Pulmonary artery endothelial cell (primary cell): ENCODE data around the gene RAB28. TPM values are rescaled to one million over a fixed set of nuclear protein-coding genes. Genes with fewer than 3 reads are reported as not detected.

Experiments
- DNase-seq: peaks from one replicate; pipeline ENCODE4 v3.0.0-alpha.2; 2011; ENCODE audit warnings: low read depth, low spot score
- total RNA-seq: library from RNA; depleted of rRNA; stranded (reverse); fragments of >200 nt; gene quantifications from 2 replicates; pipeline ENCODE4 v1.2.3, GENCODE V29; 2014

RAB28 gene
- total RNA-seq, 1 donor from 2014 or later = 12.7 TPM

GRCh38 chr4:13511101-13511500 is 27.0 kb upstream of the RAB28 start:
- no peak for DNase-seq

GRCh38 chr4:13509442-13509841 is 25.3 kb upstream of the RAB28 start:
- DNase-seq = no peak

- DNase-seq = no peak
Observed at GRCh38 chr4:13504374-13504773, 20.2 kb upstream of the RAB28 start.

DNA sequence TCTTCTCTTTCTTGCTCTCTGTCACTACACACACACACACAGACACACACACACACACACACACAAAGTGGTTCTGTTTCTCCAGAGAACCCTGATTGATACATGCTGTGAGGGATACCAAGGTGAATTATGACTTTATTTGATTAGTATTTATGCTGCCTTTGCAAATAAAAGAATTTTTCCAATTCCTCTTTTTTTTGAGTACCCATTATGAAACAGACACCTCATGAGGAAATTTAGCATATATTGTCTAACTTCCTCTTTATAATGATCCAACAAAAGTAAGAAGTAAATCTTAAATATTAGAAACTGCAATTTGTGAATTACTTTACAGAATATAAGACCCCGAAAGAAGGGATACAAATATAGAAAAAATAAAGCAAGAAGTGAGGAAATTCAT is 14.3 kb upstream of the RAB28 start:
- no peak for DNase-seq

- no peak for DNase-seq
Observed at GRCh38 chr4:13496605-13497004, 12.5 kb upstream of the RAB28 start.

DNA sequence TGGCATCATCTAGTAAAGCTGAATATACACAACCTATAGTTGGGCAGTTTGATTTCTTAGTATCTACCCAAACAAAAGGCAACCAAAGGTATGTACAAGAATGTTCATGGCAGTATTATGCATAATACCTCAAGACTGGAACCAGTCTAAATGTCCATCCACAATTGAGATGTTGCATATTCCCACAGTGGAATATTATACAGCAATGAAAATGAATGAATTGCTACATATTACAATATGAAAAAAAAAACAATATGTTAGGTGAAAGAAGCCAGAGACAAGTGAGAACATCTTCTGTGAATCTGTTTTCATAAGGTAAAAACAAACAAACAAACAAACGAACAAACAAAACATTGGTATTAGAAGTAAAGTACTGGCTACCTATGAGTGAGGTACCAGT is 11.6 kb upstream of the RAB28 start:
- DNase-seq = no peak

- DNase-seq = no peak
Observed at GRCh38 chr4:13493793-13494192, 9.7 kb upstream of the RAB28 start.

- DNase-seq = no peak
Observed at GRCh38 chr4:13492747-13493146, 8.6 kb upstream of the RAB28 start.

GRCh38 chr4:13484749-13485221 is 645 bp upstream of the RAB28 start:
- no peak for DNase-seq

DNA sequence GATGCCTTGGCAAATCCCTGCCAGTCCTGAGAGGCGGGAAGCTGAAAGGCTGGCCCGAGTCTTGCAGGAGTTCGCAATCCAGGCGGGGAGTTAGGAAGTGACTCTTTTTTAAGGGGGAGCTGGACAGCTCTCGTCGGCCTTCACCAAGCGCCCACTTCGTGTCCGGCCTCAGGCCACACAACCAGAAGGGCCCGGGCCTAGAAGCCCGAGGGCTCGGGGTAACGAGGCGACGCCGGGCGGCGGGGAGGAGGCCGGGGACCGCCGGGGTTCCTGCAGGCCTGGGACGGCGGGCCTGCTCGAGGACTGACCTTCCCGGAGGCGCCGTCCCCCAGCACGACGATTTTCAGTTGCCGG is 395 bp downstream of the RAB28 start:
- DNase-seq = peak; percentile 29

GRCh38 chr4:13483136-13483767 is 888 bp downstream of the RAB28 start:
- DNase-seq = no peak

DNA sequence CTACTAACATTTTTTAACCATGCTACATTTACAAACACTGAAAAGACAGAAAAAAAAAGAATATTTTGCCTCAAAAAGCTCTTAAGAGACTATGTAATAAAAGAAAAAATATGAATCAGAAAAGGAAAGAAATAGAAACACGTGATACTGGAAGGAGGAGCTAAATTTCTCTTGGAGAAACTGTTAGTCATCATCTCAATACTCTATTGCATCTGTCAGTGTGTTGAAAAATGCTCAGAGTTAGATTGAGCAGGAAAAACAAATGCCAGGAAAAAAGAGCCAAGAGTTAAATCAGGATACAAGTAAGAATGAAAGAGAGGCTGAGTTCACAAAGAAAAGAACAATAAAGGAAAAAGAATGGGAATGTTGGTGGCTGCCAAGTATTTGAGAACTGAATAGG is 2.6 kb downstream of the RAB28 start:
- peak; percentile 60 for DNase-seq

GRCh38 chr4:13478707-13479106 is 5.4 kb downstream of the RAB28 start:
- no peak for DNase-seq

DNA sequence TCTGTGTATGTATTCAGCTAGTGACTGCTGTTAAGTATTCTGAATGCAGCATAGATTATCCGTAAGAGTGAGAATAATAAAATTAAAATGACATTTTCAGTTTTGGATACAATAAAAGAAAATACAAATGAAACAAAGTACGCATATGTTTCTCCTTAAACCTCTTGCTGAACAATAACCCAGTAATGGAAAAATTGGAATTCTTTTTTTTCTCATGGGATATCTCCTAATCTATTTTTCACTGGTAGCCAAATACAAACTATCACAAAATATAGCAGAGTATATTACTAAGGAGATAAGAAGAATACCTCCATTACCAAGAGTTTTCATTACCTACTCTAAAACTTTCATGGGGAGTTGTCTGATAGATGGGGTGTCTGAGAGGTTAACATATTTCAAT is 6.0 kb downstream of the RAB28 start:
- no peak for DNase-seq

- DNase-seq = no peak
Observed at GRCh38 chr4:13476915-13477314, 7.2 kb downstream of the RAB28 start.

- DNase-seq = no peak
Observed at GRCh38 chr4:13476152-13476551, 8.0 kb downstream of the RAB28 start.

GRCh38 chr4:13471400-13471799 is 12.7 kb downstream of the RAB28 start:
- DNase-seq = no peak

DNA sequence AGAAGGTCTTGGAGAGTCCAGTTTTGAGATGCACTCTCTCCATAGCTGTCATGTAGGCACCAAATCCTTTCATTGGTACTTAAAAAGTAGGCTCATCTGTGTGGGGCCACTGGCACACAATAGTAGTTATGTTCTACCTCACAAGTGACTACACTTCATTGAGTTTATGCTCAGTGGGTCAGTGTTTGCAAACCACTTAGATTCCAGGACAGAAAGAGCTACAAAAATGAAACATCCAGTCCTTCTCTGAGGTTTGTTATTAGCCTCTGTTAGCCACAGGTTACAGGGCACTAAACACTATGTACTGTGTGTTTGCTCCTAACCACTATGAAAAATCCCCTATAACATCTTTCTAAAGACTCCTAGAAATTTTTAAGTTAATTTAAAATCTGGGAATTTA is 13.8 kb downstream of the RAB28 start:
- no peak for DNase-seq

- no peak for DNase-seq
Observed at GRCh38 chr4:13464973-13465372, 19.2 kb downstream of the RAB28 start.

DNA sequence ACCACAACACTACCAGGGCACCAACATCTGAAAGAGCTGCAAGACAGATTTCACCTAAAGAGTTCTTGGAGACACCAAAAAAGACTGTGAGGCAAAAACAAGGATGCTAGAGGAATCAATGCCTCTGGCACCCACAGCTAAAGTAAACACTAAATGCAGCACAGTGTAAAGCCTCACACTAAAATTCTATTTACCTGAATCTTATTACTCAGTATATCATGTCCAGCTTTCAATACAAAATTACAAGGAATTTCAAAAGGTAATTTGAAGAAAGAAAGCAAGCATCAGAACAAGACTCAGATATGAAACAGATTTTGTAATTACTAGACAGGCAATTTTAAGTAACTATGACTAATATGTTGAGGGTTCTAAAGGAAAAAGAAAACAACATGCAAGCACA is 19.6 kb downstream of the RAB28 start:
- DNase-seq = no peak

- no peak for DNase-seq
Observed at GRCh38 chr4:13461191-13461905, 22.8 kb downstream of the RAB28 start.

DNA sequence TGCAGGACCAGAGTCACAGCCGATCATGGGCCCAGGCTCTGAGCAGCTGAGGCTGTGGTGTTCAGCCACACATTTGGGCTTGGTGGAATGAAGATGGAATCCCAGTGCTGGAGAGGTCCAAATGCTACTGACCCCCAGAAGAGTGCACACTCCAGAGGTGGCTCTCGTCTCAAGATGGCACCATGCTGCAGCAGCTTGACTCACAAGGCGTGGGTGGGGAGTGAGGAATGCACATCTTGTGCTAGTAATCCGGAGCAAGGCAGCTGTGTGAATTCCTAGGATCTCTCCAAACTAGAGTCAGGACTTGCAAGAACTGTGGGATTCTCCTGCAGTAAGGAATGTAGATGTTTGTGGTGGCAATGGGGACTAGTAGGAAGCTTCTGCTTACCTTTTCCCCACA is 28.7 kb downstream of the RAB28 start:
- DNase-seq = no peak

DNA sequence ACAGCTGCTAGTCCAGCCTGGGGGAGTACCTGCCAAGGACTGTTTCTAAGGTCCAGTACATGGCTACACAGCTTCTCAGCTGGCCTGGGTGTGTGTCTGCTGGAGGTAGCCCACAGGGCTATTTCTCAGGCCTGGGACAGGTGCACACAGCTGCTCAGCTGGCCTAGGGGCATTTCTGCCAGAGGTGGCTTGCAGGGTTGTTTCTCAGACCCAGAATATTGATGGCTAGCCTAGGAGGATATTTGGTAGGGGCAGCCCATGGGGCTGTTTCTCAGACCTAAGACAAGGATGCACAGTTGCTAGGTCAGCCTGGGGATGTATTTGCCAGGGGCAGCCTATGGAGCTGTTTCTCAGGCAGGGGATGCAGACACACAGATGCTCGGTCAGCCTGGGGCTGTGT is 29.4 kb downstream of the RAB28 start:
- DNase-seq = no peak
